Ishikawa (cell line): ENCODE measurements around the gene PLK2.

ENCODE experiments used
- CEBPB ChIP-seq: IDR thresholded peaks from 2 replicates; pipeline ENCODE4 v1.6.1; 2012
- CREB1 ChIP-seq: IDR thresholded peaks from 2 replicates; pipeline ENCODE4 v1.6.1; 2012; ENCODE audit warnings: low read depth
- EGR1 ChIP-seq: IDR thresholded peaks from 2 replicates; pipeline ENCODE4 v1.6.1; 2012
- EP300 ChIP-seq: IDR thresholded peaks from 2 replicates; pipeline ENCODE4 v1.6.1; 2012; ENCODE audit warnings: borderline replicate concordance
- FOXM1 ChIP-seq: IDR thresholded peaks from 2 replicates; pipeline ENCODE4 v1.6.1; 2012; ENCODE audit warnings: low read depth, borderline replicate concordance
- NFIC ChIP-seq: IDR thresholded peaks from 2 replicates; pipeline ENCODE4 v1.6.1; 2012
- RAD21 ChIP-seq: IDR thresholded peaks from 2 replicates; pipeline ENCODE4 v1.6.1; 2012; ENCODE audit warnings: low read depth
- REST ChIP-seq: IDR thresholded peaks from 2 replicates; pipeline ENCODE4 v1.6.1; 2012; ENCODE audit warnings: low read depth, mild to moderate bottlenecking
- TAF1 ChIP-seq: IDR thresholded peaks from 2 replicates; pipeline ENCODE4 v1.6.1; 2012; ENCODE audit warnings: low read depth, mild to moderate bottlenecking
- TCF12 ChIP-seq: IDR thresholded peaks from 2 replicates; pipeline ENCODE4 v1.6.1; 2012; ENCODE audit warnings: low read depth
- TEAD4 ChIP-seq: IDR thresholded peaks from 2 replicates; pipeline ENCODE4 v1.6.1; 2012
- USF1 ChIP-seq: IDR thresholded peaks from 2 replicates; pipeline ENCODE4 v1.6.1; 2012
- YY1 ChIP-seq: IDR thresholded peaks from 2 replicates; pipeline ENCODE4 v1.6.1; 2012; ENCODE audit warnings: low read depth
- ZBTB7A ChIP-seq: IDR thresholded peaks from 2 replicates; pipeline ENCODE4 v1.6.1; 2012; ENCODE audit warnings: low read depth
- TF ChIP-seq, protein P1 (sequence below): IDR thresholded peaks from 2 replicates; pipeline ENCODE4 v1.6.1; 2012

PLK2 gene

GRCh38 chr5:58462154-58462553 lies 2.3 kb upstream of the PLK2 start:
- TF ChIP-seq YY1 (no peak), CEBPB (peak; percentile 64), FOXM1 (no peak)

GRCh38 chr5:58460732-58461286 lies 923 bp upstream of the PLK2 start:
- TF ChIP-seq FOXM1 (no peak), ZBTB7A (no peak), EGR1 (no peak), NFIC (0 out of 2 replicates have a peak, but pooled peaks have one; percentile 4), TCF12 (no peak), CEBPB (no peak), CREB1 (no peak), TAF1 (no peak), TEAD4 (peak; percentile 72), REST (no peak), YY1 (peak; percentile 78), USF1 (no peak; the same call in 1 of the 2 replicates), RAD21 (peak; percentile 89), EP300 (no peak)
- TF ChIP-seq, protein P1, sequence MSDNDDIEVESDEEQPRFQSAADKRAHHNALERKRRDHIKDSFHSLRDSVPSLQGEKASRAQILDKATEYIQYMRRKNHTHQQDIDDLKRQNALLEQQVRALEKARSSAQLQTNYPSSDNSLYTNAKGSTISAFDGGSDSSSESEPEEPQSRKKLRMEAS = peak; percentile 70; the same call in 1 of the 2 replicates

DNA sequence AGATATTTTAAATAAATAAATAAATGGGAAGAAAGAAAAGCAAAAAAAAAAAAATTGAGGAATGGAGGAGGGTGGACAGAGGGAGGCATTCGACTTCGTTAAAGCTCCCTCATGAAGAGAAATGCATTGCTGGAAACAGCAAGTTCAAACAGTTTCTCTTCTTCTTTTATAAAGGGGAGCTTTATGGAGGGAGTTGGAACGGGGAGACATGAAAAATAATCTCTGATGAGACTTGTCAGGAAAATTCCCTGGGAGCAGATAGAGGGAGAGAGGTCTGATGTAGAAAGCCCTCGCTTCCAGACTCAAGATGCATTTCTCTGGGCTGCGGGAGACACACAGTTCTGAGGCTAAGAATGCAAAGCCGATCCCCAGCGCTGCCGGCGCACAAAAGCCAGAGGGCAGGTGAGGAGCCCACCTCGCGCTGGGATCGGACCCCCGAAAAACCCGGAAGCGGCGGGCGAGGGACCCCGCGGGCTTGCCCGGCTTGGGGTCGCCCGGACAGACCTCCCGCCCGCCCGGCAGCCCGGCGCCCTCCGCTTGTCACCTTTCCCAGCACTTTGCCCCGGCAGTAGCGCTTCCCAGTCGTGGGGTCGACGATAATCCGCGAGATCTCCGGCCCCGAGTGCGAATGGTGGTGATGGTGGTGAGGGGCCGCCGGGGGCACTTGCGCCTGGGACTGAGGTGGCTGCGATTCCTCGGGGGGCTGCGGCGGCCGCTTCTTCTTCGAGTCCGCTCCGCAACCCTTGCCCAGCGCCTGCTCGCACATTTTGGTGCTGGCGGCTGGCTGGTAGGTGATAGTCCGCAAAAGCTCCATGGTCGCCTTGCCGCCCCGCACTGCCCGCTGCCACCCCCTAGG lies 512 bp downstream of the PLK2 start:
- TF ChIP-seq ZBTB7A = peak; percentile 86; the same call in 1 of the 2 replicates
- peak; percentile 23; the same call in 1 of the 2 replicates for TF ChIP-seq NFIC
- TF ChIP-seq CREB1 = no peak

DNA sequence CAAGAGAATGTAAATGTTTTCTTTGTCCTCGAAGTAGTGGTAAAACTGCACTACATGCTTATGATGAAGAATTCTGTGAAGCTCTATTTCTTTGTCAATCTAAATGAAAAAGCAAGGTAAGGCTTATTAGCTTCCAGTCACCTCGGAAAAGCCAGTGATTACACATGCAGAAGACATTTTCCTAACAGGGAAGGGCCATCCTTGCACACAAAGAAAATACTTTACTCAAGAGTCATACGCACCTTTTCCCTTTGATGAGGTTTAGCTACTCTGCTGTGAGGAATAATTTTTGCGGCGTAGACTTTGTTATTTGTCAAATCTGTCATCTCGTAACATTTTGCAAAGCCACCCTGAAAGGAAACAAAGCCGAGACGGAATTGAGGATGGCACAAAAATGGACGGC lies 1.1 kb downstream of the PLK2 start:
- no peak for TF ChIP-seq CEBPB
- TF ChIP-seq TCF12 = no peak
- no peak for TF ChIP-seq FOXM1
- no peak for TF ChIP-seq CREB1
- TF ChIP-seq YY1 = no peak
- TF ChIP-seq ZBTB7A = no peak
- TF ChIP-seq USF1 = no peak
- no peak for TF ChIP-seq RAD21
- no peak for TF ChIP-seq TAF1
- no peak for TF ChIP-seq REST
- TF ChIP-seq TEAD4 = no peak
- no peak for TF ChIP-seq EP300

GRCh38 chr5:58458141-58458742 lies 1.6 kb downstream of the PLK2 start:
- TF ChIP-seq CREB1 (no peak), FOXM1 (no peak), TEAD4 (no peak), YY1 (no peak), RAD21 (no peak), NFIC (no peak), CEBPB (no peak), REST (no peak), TCF12 (no peak), USF1 (no peak), EGR1 (no peak), TAF1 (no peak), ZBTB7A (no peak)
- TF ChIP-seq, protein P1 = no peak
